ENCODE data around the gene APCDD1L.

DNA sequence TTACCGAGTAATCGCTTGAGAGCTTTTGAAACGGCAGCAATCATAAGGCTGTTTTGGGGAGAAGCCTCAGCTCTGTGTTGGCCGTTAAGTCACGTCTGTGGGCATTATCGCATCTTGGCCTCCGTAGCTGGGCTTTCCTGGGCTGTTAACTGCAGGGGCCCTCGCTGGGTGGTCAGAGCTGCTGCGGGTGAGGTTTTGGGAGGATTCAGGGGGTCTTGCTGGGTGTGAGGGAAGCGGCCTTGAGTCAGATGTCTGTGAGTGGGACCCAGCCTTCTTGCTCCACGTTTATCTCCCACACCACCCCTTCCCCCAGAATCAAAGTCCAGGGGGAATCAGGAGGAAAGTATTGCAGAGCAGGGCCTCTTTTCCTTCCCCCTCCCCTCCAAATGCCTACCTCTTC, 3.2 kb upstream of the APCDD1L start:
- TF ChIP-seq POLR2A (IDR thresholded peaks at IDR 0.05) = no peak
- TF ChIP-seq, protein P1, sequence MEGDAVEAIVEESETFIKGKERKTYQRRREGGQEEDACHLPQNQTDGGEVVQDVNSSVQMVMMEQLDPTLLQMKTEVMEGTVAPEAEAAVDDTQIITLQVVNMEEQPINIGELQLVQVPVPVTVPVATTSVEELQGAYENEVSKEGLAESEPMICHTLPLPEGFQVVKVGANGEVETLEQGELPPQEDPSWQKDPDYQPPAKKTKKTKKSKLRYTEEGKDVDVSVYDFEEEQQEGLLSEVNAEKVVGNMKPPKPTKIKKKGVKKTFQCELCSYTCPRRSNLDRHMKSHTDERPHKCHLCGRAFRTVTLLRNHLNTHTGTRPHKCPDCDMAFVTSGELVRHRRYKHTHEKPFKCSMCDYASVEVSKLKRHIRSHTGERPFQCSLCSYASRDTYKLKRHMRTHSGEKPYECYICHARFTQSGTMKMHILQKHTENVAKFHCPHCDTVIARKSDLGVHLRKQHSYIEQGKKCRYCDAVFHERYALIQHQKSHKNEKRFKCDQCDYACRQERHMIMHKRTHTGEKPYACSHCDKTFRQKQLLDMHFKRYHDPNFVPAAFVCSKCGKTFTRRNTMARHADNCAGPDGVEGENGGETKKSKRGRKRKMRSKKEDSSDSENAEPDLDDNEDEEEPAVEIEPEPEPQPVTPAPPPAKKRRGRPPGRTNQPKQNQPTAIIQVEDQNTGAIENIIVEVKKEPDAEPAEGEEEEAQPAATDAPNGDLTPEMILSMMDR (IDR thresholded peaks at IDR 0.05) = no peak
